T-helper 1 cell treated with Interleukin-12 subunit alpha and Interleukin-12 subunit beta and Interleukin-4 antibody, amounts not matched to agents 30 μg/mL and 1 μg/mL, for 36 hours (primary cell): Measurements from ENCODE around the gene SLK.

Experiments
- H3K27ac Mint-ChIP-seq: one replicate; pipeline ENCODE4 v1.8.0; 2021; ENCODE audit warnings: mild to moderate bottlenecking, mixed read lengths
- H3K27me3 Mint-ChIP-seq: one replicate; pipeline ENCODE4 v1.8.0; 2021; ENCODE audit warnings: low read depth, mixed read lengths
- H3K36me3 Mint-ChIP-seq: one replicate; pipeline ENCODE4 v1.8.0; 2021; ENCODE audit warnings: low read depth, mixed read lengths
- H3K4me1 Mint-ChIP-seq: one replicate; pipeline ENCODE4 v1.8.0; 2021; ENCODE audit warnings: low read depth, mixed read lengths
- H3K4me3 Mint-ChIP-seq: one replicate; pipeline ENCODE4 v1.8.0; 2021; ENCODE audit warnings: mild to moderate bottlenecking, moderate library complexity, mixed read lengths
- H3K9me3 Mint-ChIP-seq: one replicate; pipeline ENCODE4 v1.8.0; 2021; ENCODE audit warnings: mixed read lengths

Gene SLK

DNA sequence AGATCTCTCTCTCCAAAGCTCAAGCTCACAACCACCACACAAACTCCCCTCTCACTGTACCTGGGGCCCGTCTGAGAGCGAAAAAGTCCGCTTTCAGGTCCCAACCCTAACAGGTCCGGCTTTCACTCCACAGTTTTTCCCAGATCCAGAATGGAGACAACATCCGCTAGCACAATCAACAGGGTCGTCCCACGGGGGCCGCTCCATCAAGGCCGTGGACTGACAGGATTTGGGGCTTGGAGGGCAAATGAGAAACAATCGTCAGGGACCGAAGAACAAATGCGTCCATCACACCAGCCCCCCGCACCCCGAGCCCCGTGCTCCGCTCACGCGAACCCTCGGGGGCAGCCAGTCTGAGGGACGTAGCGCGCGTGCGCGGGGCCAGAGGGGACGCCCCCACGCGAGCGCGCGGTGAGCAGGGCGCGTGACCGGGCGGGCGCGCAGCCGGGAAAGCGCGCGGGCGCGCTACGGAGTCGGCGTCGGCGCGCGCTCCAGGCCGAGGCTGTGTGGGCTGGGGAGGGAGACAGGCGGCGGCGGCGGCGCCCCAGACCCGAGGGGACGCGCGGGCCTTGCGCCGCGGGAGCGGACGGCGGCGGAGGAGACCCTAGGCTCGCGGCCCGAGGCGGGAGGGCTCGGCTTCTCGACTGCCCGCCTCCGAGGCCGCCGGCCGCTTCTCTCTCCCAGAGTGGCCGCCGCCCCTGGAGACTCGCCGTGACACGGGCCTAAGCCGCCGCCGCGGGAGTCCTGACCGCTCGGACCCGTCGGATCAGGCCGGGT lies at the start of gene SLK:
TSS of gene SLK (plus strand) at position 470 of the 777 bp plus-strand sequence. CDS start 606 bp downstream, outside the sequence.
- H3K9me3 Mint-ChIP-seq = no peaks in the 10 kb centered on the region
- peak within 1 kb of the TSS; percentile 97 for H3K4me3 Mint-ChIP-seq
- peaks cover 28% of the 10 kb centered on the region for H3K4me1 Mint-ChIP-seq
- no peaks in the 10 kb centered on the region for H3K27me3 Mint-ChIP-seq
- peak within 1 kb of the TSS; percentile 93 for H3K27ac Mint-ChIP-seq
- peaks cover 4% of the 10 kb centered on the region for H3K36me3 Mint-ChIP-seq

DNA sequence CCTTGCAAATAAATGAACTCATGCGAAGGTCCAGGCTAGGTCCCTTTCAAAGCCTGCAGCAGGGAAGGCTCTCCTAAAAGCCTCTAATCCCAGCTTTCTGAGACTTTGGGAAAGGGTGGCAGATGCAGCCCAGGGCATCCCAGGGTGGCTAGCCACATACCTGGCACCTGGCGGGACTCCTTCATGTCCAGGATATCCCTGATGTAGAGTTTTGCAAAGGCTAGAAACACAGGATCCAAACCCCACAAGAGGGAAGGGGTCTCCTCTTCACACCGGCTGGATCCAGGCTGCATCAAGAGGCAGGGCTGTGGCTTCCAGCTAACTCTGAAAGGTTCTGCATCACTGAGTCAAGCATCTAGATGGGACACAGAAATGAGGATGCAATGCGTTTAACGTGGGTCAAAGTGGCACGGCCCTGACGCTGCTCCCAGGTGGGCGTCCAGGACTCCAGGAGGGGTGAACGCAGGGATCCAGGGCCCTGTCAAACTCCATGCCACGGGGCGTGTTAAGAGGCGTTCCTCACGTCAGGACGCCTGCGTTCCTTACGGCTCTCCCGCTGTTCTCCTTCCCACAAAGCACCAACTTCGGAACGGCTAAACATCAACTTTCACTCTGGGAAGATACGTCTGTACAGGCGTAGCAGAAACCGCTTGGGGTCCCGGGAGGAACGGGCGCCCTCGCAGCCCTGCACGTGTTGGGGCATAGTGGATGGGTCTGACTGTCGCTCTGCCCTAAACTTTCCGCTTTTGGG lies 49.5 kb upstream of the SLK start:
- peaks cover 29% of the 10 kb centered on the region for H3K36me3 Mint-ChIP-seq
- peaks cover 41% of the 10 kb centered on the region for H3K4me1 Mint-ChIP-seq
- peak overlapping the region; percentile 97 for H3K27ac Mint-ChIP-seq
- H3K9me3 Mint-ChIP-seq = peaks cover 12% of the 10 kb centered on the region
- H3K27me3 Mint-ChIP-seq = no peaks in the 10 kb centered on the region
- peak overlapping the region; percentile 96 for H3K4me3 Mint-ChIP-seq

DNA sequence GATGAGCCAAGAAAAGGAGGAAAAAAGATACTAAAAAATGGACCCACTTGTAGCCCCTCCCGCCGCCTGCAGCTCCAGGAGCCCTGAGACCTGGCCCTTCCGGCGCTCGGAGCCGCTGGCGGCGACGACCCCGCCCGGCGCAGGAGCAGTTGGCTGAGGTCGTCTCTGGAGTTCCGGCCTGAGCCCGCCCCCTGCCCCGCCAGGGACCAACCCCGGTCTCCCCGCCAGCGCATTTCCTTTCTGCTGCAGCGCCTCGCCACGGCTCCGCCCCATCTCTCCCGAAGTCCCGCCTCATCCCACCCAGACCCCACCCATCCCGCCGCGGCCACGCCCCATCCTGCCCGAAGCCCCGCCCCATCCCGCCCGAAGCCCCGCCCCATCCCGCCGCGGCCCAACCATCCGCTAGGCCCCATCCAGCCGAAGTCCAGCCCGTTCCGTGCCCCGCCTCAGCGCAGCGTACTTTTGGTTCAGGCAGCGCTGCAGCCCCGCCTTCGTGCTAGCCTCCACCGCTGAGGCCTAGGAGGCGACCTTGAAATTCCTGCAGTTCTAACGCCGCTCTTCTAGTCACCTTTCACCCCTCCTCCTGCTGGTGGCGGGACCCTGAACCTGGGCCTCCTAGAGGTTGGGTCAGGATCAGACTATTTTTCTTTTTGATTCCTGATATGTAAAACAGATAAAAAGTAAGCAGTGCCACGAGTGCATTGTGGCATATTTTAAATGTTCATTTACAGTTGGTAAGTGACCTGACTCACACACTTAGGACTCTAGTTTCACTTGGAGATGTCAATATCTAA lies 48.7 kb upstream of the SLK start, which contains the start of gene STN1:
TSS of gene STN1 (minus strand) at position 132 of the 794 bp plus-strand sequence. CDS start 590 bp downstream, outside the sequence.
- H3K9me3 Mint-ChIP-seq = peaks cover 10% of the 10 kb centered on the region
- no peaks in the 10 kb centered on the region for H3K27me3 Mint-ChIP-seq
- peak within 1 kb of the TSS; percentile 97 for H3K27ac Mint-ChIP-seq
- peak within 1 kb of the TSS; percentile 96 for H3K4me3 Mint-ChIP-seq
- H3K36me3 Mint-ChIP-seq = peaks cover 23% of the 10 kb centered on the region
- H3K4me1 Mint-ChIP-seq = peaks cover 33% of the 10 kb centered on the region

DNA sequence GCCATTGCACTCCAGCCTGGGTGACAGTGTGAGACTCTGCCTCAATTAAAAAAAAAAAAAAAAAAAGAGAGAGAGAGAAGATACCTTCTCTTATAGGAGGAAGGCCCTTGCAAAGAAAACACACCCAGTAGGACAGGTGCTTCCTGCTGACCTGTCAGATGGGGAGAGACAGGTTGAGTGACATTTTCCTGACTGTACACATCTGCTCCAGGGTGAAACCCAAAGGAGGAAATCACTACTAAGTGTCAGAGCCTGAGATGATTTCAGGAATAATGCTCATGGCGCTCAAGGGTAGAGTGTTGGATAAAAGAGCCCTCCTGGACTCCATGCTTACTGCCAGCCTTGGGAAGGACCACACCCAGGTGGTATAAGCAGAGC lies 47.3 kb upstream of the SLK start:
- Mint-ChIP-seq H3K4me1 (peaks cover 27% of the 10 kb centered on the region), H3K9me3 (peaks cover 9% of the 10 kb centered on the region), H3K36me3 (peaks cover 19% of the 10 kb centered on the region), H3K4me3 (no peak overlapping the region), H3K27me3 (no peaks in the 10 kb centered on the region), H3K27ac (no peak overlapping the region)

DNA sequence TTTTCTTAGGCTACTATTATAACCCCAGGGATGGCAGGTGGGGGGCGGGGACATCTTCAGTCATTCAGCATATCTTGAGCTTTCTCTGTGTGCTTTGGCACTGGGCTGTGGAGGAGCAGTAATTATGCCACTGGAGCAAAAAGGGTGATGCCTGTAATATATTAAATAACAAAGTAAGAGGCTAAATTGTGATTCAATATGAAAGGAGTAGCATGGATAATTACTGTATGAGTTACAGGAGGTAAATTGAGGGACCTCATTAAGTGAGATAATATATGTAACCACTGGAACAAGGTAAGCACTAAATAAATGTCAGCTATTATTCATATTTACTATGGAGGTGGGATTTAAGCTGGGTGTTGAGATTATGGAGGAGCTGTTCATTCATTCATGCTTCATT lies 45.7 kb upstream of the SLK start:
- H3K4me3 Mint-ChIP-seq = no peak overlapping the region
- no peaks in the 10 kb centered on the region for H3K9me3 Mint-ChIP-seq
- no peak overlapping the region for H3K27ac Mint-ChIP-seq
- peaks cover 6% of the 10 kb centered on the region for H3K36me3 Mint-ChIP-seq
- peaks cover 13% of the 10 kb centered on the region for H3K4me1 Mint-ChIP-seq
- no peaks in the 10 kb centered on the region for H3K27me3 Mint-ChIP-seq

DNA sequence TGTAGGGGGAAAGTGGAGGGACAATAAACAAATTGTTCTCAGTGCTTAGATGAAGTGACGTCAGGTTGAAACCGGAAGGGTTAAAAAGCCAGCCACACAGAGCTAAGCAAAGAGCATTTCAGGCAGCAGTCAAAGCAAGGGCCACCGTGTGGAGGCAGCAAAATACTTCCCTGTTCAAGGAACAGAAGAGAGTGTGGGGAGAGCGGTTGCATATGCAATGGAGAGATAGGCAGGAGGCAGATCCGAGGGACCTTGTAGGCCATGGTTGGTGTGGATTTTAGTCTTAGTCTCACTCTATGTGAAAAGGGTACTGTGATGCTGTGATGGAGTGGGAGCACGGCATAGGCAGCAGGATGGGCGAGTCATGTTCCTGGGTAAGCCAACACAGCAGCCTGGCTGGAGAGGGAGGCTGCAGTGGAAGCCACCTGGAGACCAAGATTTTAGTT lies 45.2 kb upstream of the SLK start:
- peaks cover 6% of the 10 kb centered on the region for H3K36me3 Mint-ChIP-seq
- no peak overlapping the region for H3K4me3 Mint-ChIP-seq

DNA sequence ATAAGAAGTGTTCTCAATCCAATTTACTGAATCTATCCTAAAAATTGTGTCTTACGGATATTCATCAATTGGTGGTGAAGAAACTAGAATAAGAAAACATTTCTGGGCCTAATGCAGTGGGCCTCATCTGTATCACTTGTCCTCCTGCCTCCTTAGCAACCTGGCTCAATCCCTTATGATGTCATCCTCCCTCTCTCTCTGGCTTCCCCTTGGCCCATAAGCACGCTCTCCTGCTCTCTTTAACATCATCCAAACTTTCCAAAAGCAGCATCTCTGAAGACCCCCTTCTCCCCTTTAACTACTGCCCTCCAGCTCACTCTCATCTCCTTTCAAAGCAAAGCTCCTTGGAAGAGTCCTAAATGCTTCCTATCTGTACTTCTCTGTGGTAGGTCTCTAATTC lies 44.3 kb upstream of the SLK start:
- Mint-ChIP-seq H3K4me1 (peaks cover 8% of the 10 kb centered on the region), H3K27ac (no peak overlapping the region), H3K9me3 (no peaks in the 10 kb centered on the region), H3K36me3 (peaks cover 4% of the 10 kb centered on the region), H3K4me3 (no peak overlapping the region), H3K27me3 (no peaks in the 10 kb centered on the region)

More for the DNA sequence above, 45.2 kb upstream of the SLK start:
- Mint-ChIP-seq H3K9me3 (no peaks in the 10 kb centered on the region), H3K27me3 (no peaks in the 10 kb centered on the region), H3K27ac (no peak overlapping the region), H3K4me1 (peaks cover 10% of the 10 kb centered on the region)

DNA sequence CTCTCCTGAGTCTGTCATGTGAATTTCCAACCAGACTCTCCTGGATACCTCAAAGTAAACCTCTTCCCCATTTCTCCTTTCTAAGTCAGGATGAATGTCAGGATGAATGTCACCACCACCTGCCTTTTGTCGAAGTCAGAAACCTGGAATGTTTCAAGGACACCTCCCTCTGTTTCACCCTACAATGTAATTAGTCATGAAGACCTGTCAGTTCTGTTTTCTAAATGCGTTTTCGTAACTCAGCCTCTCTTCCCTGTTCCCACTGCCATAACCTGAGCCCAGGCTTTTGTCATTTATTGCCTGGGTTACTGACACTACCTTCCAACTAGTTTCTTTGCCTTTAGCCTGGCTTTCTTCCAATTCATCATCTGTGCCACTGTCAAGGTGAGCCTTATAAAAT lies 43.4 kb upstream of the SLK start:
- Mint-ChIP-seq H3K36me3 (peaks cover 1% of the 10 kb centered on the region), H3K9me3 (no peaks in the 10 kb centered on the region), H3K27ac (no peak overlapping the region), H3K27me3 (no peaks in the 10 kb centered on the region), H3K4me1 (peaks cover 7% of the 10 kb centered on the region), H3K4me3 (no peak overlapping the region)

DNA sequence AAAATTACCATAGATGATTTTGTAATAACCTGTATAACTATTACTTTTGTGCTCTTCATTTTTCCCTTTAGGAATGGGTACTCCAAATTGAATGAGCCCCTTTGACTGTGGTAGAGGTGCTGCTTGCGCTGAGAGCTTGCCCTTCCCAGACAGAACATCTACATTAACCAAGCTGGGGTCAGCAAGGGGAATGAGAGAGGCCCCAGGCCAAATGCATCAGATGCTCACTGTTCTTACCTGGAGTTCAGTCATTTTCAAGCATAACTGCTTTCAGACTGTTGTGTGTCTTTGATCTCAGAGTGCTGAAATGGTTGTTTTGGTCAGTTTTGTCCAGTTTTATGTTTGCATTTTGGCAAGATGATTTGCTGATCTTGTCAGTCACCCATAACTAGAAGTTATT lies 41.3 kb upstream of the SLK start:
- H3K9me3 Mint-ChIP-seq = no peaks in the 10 kb centered on the region
- H3K4me1 Mint-ChIP-seq = no peaks in the 10 kb centered on the region
- no peaks in the 10 kb centered on the region for H3K36me3 Mint-ChIP-seq
- H3K27me3 Mint-ChIP-seq = no peaks in the 10 kb centered on the region
- no peak overlapping the region for H3K4me3 Mint-ChIP-seq
- H3K27ac Mint-ChIP-seq = no peak overlapping the region

DNA sequence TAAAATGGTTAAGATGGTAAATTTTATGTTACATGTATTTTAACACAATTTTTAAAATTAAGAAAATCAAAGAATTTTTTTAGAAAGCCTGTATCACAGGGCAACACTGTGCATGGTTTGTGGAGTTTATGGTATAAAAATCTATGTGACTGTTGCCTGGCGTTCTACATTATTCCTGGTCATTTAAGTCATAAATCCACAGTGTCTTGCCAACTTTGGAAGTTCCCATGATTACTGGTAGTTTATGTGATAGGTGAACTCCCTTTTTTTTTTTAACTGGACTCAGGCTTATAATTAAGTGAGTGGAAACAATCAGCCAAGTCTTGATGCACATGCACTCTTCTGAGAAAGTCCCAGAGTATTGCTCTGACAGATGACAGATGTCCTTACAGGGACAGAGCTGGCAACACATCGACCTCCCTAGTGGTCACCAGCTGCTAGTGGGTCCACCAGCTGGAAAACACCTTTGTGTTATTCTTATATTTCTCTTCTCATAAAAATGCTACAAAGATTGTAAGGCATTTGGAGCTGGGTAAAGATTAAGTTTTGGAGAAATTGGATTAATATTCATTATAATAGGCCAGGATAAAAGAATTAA lies 40.1 kb upstream of the SLK start:
- H3K27me3 Mint-ChIP-seq = no peaks in the 10 kb centered on the region
- no peak overlapping the region for H3K4me3 Mint-ChIP-seq
- H3K9me3 Mint-ChIP-seq = no peaks in the 10 kb centered on the region
- H3K27ac Mint-ChIP-seq = no peak overlapping the region
- H3K4me1 Mint-ChIP-seq = no peaks in the 10 kb centered on the region
- H3K36me3 Mint-ChIP-seq = no peaks in the 10 kb centered on the region

DNA sequence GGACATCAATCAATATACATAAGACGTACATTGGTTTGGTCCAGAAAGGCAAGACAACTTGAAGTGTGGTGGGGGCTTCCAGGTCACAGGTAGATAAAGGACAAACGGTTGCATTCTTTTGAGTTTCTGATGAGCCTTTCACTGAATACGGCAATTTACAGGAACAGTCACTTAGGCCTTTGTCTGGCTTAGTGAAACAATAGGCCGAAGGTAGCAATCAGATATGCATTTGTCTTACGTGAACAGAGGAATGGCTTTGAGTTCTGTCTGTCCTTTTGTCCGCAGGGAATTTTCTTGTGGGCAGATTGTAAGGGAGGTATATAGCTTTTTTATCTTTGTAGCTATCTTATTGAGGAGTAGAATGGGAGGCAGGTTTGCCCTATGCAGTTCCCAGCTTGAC lies 38.2 kb upstream of the SLK start:
- H3K4me1 Mint-ChIP-seq = no peaks in the 10 kb centered on the region
- H3K9me3 Mint-ChIP-seq = no peaks in the 10 kb centered on the region
- no peaks in the 10 kb centered on the region for H3K27me3 Mint-ChIP-seq
- no peak overlapping the region for H3K27ac Mint-ChIP-seq
- H3K36me3 Mint-ChIP-seq = no peaks in the 10 kb centered on the region
- H3K4me3 Mint-ChIP-seq = no peak overlapping the region

DNA sequence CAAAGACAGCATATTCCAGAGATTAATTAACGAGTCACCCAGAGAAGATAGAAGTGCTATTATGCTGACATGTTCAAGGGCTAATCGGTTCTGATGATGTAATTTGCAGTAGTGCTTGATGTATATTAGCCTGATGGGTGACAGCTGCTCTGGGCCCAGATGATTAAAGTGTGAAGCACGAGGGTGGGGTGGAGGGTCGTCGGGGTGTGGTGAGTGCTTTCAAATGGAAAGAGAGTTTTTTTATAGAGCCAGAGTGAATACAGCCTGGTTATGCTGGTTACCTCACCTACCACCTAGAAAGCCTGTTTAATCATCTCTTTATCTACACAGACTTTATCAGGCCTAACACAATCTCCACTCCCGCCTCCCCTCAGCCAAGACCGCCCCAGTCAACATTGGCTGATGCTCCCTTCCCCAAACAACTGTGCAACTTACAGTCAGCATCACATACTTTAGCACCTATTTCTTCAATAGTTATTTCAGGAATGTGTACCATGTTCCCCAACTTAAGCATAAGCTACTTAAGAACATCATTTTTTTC lies 37.5 kb upstream of the SLK start:
- Mint-ChIP-seq H3K27me3 (peaks cover under 1% of the 10 kb centered on the region), H3K27ac (no peak overlapping the region), H3K9me3 (no peaks in the 10 kb centered on the region), H3K4me1 (no peaks in the 10 kb centered on the region), H3K36me3 (no peaks in the 10 kb centered on the region), H3K4me3 (no peak overlapping the region)

DNA sequence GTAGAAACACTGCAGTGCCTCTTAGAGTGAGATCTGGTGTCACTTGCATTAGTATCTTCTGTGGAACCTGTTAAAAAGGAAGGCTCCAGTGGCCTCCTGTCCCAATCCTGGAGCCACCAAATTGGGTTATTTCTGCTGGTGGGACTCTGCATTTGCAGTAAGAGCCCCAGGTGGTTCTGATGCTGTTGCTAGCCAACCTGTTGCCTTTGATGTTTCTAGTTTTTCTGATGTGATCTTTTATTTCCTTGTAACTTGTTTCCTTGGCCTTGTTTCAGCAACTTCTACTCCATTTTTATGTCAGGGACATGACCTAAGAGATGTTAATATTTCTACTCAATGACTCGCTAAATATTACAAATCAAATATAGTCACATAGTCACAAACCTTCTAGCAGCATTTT lies 36.5 kb upstream of the SLK start:
- no peak overlapping the region for H3K27ac Mint-ChIP-seq
- no peaks in the 10 kb centered on the region for H3K9me3 Mint-ChIP-seq
- no peaks in the 10 kb centered on the region for H3K4me1 Mint-ChIP-seq
- H3K27me3 Mint-ChIP-seq = peaks cover 8% of the 10 kb centered on the region
- H3K36me3 Mint-ChIP-seq = no peaks in the 10 kb centered on the region
- H3K4me3 Mint-ChIP-seq = no peak overlapping the region

DNA sequence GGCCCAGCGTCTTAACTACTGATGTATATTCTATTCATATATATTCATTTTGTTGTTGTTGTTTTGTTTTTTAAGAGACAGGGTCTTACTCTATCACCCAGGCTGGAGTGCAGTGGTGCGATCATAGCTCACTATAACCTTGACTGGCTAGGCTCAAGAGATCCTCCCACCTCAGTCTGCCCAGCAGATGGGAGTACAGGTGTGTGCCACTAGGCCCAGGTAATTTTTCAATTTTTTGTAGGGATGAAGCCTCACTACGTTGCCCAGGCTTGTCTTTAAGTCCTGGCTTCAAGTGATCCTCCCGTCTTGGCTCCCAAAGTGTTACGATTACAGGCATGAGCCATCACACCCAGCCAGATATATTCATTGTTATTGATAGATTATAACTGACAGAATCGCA lies 36.1 kb upstream of the SLK start:
- Mint-ChIP-seq H3K4me1 (no peaks in the 10 kb centered on the region), H3K27me3 (peaks cover 10% of the 10 kb centered on the region), H3K9me3 (no peaks in the 10 kb centered on the region), H3K4me3 (no peak overlapping the region), H3K36me3 (no peaks in the 10 kb centered on the region), H3K27ac (no peak overlapping the region)
